Transverse colon (tissue), 4 donors: ENCODE measurements around the gene SSTR5. TPM values are rescaled to one million over a fixed set of nuclear protein-coding genes. Genes with fewer than 3 reads are reported as not detected.

ENCODE experiments used
- DNase-seq: peaks from one replicate; pipeline ENCODE4 v3.0.0-alpha.2; 2019
- H3K27ac ChIP-seq, 4 donors: fragments of 200-600 bp; sonication (generic); 2 replicates each; pipeline ENCODE4 v1.5.1; 2016 to 2018; ENCODE audit warnings: inconsistent platforms in 4 of 4
- H3K27me3 ChIP-seq: fragments of 200-600 bp; sonication (generic); 2 replicates; pipeline ENCODE4 v1.5.1; 2017; ENCODE audit warnings: inconsistent platforms
- H3K36me3 ChIP-seq, 4 donors: fragments of 200-600 bp; sonication (generic); 2 replicates each; pipeline ENCODE4 v1.5.1; 2017 to 2019; ENCODE audit warnings: inconsistent platforms in 4 of 4
- H3K4me1 ChIP-seq, 4 donors: fragments of 200-600 bp; sonication (generic); 2 replicates each; pipeline ENCODE4 v1.5.1; 2017 to 2020; ENCODE audit warnings: inconsistent platforms in 4 of 4
- H3K4me3 ChIP-seq, 4 donors: fragments of 200-600 bp; sonication (generic); 1 replicate in 1 of 4; 2 replicates in 3 of 4; pipeline versions ENCODE4 v1.5.1 to v1.6.1; 2017 to 2019; ENCODE audit warnings: inconsistent platforms in 4 of 4
- H3K9me3 ChIP-seq, 2 donors: fragments of 200-600 bp; sonication (generic); 2 replicates each; pipeline ENCODE4 v1.5.1; 2017 to 2019; ENCODE audit warnings: inconsistent platforms in 2 of 2
- CTCF ChIP-seq, 5 experiments: fragments of 200-600 bp in 3 of 5; fragments of 450-650 bp in 2 of 5; sonication (generic) in 3 of 5; IDR thresholded peaks; 1 replicate in 2 of 5; 2 replicates in 3 of 5; pipeline ENCODE4 v1.5.1; 2016 to 2017; ENCODE audit warnings: antibody characterized with exemption in 5 of 5, inconsistent platforms in 3 of 5, mild to moderate bottlenecking in 2 of 5, moderate library complexity in 1 of 5
- EP300 ChIP-seq: sonication (generic); formaldehyde crosslinking; IDR thresholded peaks from one replicate; pipeline ENCODE4 v1.6.1; 2017; ENCODE audit warnings: antibody characterized with exemption, low read depth
- POLR2A ChIP-seq: fragments of 450-650 bp; IDR thresholded peaks from one replicate; pipeline ENCODE4 v1.6.1; 2016; ENCODE audit warnings: antibody characterized with exemption, mild to moderate bottlenecking, moderate library complexity
- POLR2AphosphoS5 ChIP-seq, 3 donors: sonication (generic); formaldehyde crosslinking; IDR thresholded peaks; one replicate each; pipeline ENCODE4 v1.6.1; 2016; ENCODE audit warnings: antibody characterized with exemption in 3 of 3
- WGBS, 2 donors: methylation state at CpG; one replicate each; pipeline ENCODE4 v1.1.5; 2018; ENCODE audit warnings: low coverage in 1 of 2; 5-methylcytosine and 5-hydroxymethylcytosine counted together
- in situ Hi-C, 4 donors: fragments of 200-750 bp; cut with MboI; loops; one replicate each; pipeline versions ENCODE4 v1.15.0 to v1.15.1; 2017; ENCODE audit warnings: low sequenced_read_pairs in 3 of 4, low pct_ligation_motif_present in 1 of 4, low pct_unique_long_range_greater_than_20kb in 1 of 4
- intact Hi-C: fragments of 100-400 bp; cut with DNase I; formaldehyde crosslinking; loops from one replicate; pipeline ENCODE4 v1.15.1; 2023; ENCODE audit warnings: low total_unique reads
- total RNA-seq, 4 donors: library from RNA; depleted of rRNA; stranded (reverse); fragments of >200 nt; gene quantifications; one replicate each; pipeline ENCODE4 v1.1.0, GENCODE V29; 2016

The SSTR5 gene
- total RNA-seq, 4 donors from 2014 or later: not detected

- 73% methylated on average over 20 of the region's 23 CpGs; no CpG with 5 or more reads in 1 of the 2 donors for WGBS, 2 donors
- Histone ChIP-seq H3K36me3 (no peaks in the 10 kb centered on the region), H3K27me3 (peaks cover 79% of the 10 kb centered on the region), H3K4me1 (peaks cover 0 to 16% (median 4%) of the 10 kb centered on the region in 4 donors), H3K4me3 (no peak overlapping the region), H3K9me3 (no peaks in the 10 kb centered on the region), H3K27ac (no peak overlapping the region)
- TF ChIP-seq CTCF (IDR thresholded peaks at IDR 0.05): no peak
- no peak for TF ChIP-seq POLR2AphosphoS5 (IDR thresholded peaks at IDR 0.05)
- no peak for TF ChIP-seq POLR2A
- no peak for TF ChIP-seq EP300
- in situ Hi-C loops: no loop called here
- DNase-seq: no peak
- intact Hi-C loops: no loop called here
These were observed 25.3 kb downstream of the SSTR5 start for GRCh38 chr16:1097800-1098199.

GRCh38 chr16:1098266-1098991, 25.9 kb downstream of the SSTR5 start:
- in situ Hi-C loops: no loop called here
- H3K27me3 ChIP-seq: peaks cover 85% of the 10 kb centered on the region

GRCh38 chr16:1099189-1100083, 26.9 kb downstream of the SSTR5 start:
- intact Hi-C loops (no loop called here), in situ Hi-C loops (no loop called here)
- H3K27ac ChIP-seq: no peak overlapping the region
- peaks cover 0 to 20% (median 8%) of the 10 kb centered on the region in 4 donors for H3K4me1 ChIP-seq
- no peak for DNase-seq
- no peak for TF ChIP-seq POLR2A
- TF ChIP-seq CTCF (IDR thresholded peaks at IDR 0.05): no peak
- no peak for TF ChIP-seq EP300
- TF ChIP-seq POLR2AphosphoS5 (IDR thresholded peaks at IDR 0.05): no peak
- H3K4me3 ChIP-seq: no peak overlapping the region
- H3K27me3 ChIP-seq: peaks cover 94% of the 10 kb centered on the region
- H3K9me3 ChIP-seq: no peaks in the 10 kb centered on the region
- 42% methylated on average over 22 of the region's 35 CpGs; no CpG with 5 or more reads in 1 of the 2 donors for WGBS, 2 donors
- H3K36me3 ChIP-seq: no peaks in the 10 kb centered on the region

More at GRCh38 chr16:1098266-1098991, 25.9 kb downstream of the SSTR5 start:
- TF ChIP-seq CTCF (IDR thresholded peaks at IDR 0.05): no peak
- no peak for TF ChIP-seq POLR2AphosphoS5 (IDR thresholded peaks at IDR 0.05)
- no peak for TF ChIP-seq EP300
- no peak for TF ChIP-seq POLR2A
- intact Hi-C loops: no loop called here
- H3K4me3 ChIP-seq: no peak overlapping the region
- DNase-seq: no peak
- peaks cover 0 to 20% (median 8%) of the 10 kb centered on the region in 4 donors for H3K4me1 ChIP-seq
- no peak overlapping the region for H3K27ac ChIP-seq
- 40 to 60% methylated on average over 1 to 26 of the region's 34 CpGs for WGBS, 2 donors
- H3K9me3 ChIP-seq: no peaks in the 10 kb centered on the region
- no peaks in the 10 kb centered on the region for H3K36me3 ChIP-seq
